Osteocyte (in vitro differentiated cells): ENCODE data around the gene AGTR1. TPM values are rescaled to one million over a fixed set of nuclear protein-coding genes. Genes with fewer than 3 reads are reported as not detected.
A peak's percentile ranks its signal among the peaks of the same experiment; 100 is the strongest.

Source experiments
- DNase-seq: peaks from one replicate; pipeline ENCODE4 v3.0.0; 2021; ENCODE audit warnings: mixed read lengths; ENCODE audit not compliant: unreplicated experiment; ENCODE audit errors: extremely low spot score
- H3K27ac Mint-ChIP-seq: one replicate; pipeline ENCODE4 v1.8.0; 2021; ENCODE audit warnings: mild to moderate bottlenecking, mixed read lengths; ENCODE audit not compliant: unreplicated experiment
- H3K27me3 Mint-ChIP-seq: one replicate; pipeline ENCODE4 v1.8.0; 2021; ENCODE audit warnings: mixed read lengths; ENCODE audit not compliant: unreplicated experiment
- H3K36me3 Mint-ChIP-seq: one replicate; pipeline ENCODE4 v1.8.0; 2021; ENCODE audit warnings: mixed read lengths; ENCODE audit not compliant: unreplicated experiment
- H3K4me1 Mint-ChIP-seq: one replicate; pipeline ENCODE4 v1.8.0; 2021; ENCODE audit warnings: mixed read lengths; ENCODE audit not compliant: unreplicated experiment
- H3K4me3 Mint-ChIP-seq: one replicate; pipeline ENCODE4 v1.8.0; 2021; ENCODE audit warnings: mild to moderate bottlenecking, moderate library complexity, mixed read lengths; ENCODE audit not compliant: unreplicated experiment
- H3K9me3 Mint-ChIP-seq: one replicate; pipeline ENCODE4 v1.8.0; 2021; ENCODE audit warnings: mixed read lengths; ENCODE audit not compliant: unreplicated experiment
- total RNA-seq: library from RNA; stranded (reverse); gene quantifications from 2 replicates; pipeline ENCODE4 v1.2.1, GENCODE V29; 2021
- TF ChIP-seq, protein P1 (sequence below): fragments of 200-600 bp; sonication (generic); IDR thresholded peaks from 2 replicates; pipeline ENCODE4 v1.5.0; 2021; ENCODE audit warnings: antibody characterized with exemption, mild to moderate bottlenecking, moderate library complexity

The AGTR1 gene
- total RNA-seq, 1 donor from 2014 or later, result 2.0 TPM

GRCh38 chr3:148698190-148698810 lies 597 bp downstream of the AGTR1 start:
- TF ChIP-seq, protein P1, sequence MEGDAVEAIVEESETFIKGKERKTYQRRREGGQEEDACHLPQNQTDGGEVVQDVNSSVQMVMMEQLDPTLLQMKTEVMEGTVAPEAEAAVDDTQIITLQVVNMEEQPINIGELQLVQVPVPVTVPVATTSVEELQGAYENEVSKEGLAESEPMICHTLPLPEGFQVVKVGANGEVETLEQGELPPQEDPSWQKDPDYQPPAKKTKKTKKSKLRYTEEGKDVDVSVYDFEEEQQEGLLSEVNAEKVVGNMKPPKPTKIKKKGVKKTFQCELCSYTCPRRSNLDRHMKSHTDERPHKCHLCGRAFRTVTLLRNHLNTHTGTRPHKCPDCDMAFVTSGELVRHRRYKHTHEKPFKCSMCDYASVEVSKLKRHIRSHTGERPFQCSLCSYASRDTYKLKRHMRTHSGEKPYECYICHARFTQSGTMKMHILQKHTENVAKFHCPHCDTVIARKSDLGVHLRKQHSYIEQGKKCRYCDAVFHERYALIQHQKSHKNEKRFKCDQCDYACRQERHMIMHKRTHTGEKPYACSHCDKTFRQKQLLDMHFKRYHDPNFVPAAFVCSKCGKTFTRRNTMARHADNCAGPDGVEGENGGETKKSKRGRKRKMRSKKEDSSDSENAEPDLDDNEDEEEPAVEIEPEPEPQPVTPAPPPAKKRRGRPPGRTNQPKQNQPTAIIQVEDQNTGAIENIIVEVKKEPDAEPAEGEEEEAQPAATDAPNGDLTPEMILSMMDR, result no peak
- Mint-ChIP-seq H3K4me3 (peak overlapping the region; percentile 92), H3K9me3 (no peaks in the 10 kb centered on the region), H3K4me1 (peaks cover 19% of the 10 kb centered on the region), H3K27ac (peak overlapping the region; percentile 29), H3K36me3 (no peaks in the 10 kb centered on the region), H3K27me3 (no peaks in the 10 kb centered on the region)
- DNase-seq, result no peak

DNA sequence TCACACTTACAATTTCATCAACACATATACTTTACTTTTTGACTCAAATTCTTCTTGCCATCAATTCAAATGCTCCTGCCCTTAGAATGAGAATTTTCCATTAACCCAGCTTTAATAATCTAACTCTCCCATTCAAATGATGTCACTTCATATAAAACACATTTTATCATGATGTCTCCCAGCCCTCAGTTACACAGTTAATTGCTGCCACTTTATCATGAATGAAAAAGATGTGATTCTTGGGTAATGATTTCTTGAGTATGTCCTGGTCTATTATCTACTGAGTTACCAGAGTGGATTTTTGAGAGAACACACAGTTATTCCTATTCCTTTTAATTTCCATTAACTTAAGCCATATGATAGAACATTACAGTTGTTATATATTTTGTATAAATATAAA lies 7.6 kb downstream of the AGTR1 start:
- H3K36me3 Mint-ChIP-seq, result no peaks in the 10 kb centered on the region
- H3K27me3 Mint-ChIP-seq, result no peaks in the 10 kb centered on the region
- TF ChIP-seq, protein P1, result no peak
- H3K27ac Mint-ChIP-seq, result no peak overlapping the region
- H3K4me3 Mint-ChIP-seq, result no peak overlapping the region
- H3K4me1 Mint-ChIP-seq, result peaks cover 24% of the 10 kb centered on the region
- H3K9me3 Mint-ChIP-seq, result no peaks in the 10 kb centered on the region
- no peak for DNase-seq

DNA sequence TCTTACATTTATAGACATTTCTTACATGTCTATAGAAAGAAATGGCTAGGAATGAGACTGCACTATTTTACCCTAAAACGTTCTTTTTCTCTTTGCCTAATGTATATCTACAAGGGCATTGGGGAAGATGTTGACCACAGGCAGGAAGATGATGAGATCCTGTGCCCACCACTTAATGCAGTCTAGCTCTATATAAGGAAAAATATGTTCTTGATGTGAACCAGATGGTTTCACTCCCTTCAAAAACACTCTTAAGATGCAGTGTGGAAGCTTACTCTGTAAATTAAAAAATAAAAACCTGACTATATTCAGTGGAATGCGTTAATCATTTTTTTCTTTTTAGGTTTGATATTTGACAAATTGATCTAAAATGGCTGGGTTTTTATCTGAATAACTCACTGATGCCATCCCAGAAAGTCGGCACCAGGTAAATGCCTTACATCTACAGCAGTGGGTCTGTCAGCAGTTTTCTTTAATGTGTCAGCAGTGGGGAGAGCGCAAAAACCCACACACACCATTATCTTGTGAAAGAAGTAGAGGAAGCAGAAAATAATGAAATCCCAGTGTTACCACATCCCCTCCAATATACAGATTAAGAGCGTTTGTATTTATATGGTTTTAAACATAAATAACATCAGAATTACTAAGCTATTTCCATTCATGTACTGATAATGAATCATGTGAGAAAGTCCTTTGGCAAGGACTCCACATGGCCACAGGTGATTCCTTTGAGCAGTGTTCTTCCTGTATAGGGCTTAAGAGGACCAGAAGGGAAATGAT lies 10.1 kb downstream of the AGTR1 start:
- Mint-ChIP-seq H3K4me1 (peaks cover 27% of the 10 kb centered on the region), H3K36me3 (no peaks in the 10 kb centered on the region), H3K4me3 (no peak overlapping the region), H3K27me3 (no peaks in the 10 kb centered on the region), H3K27ac (peak overlapping the region; percentile 70), H3K9me3 (no peaks in the 10 kb centered on the region)
- DNase-seq, result no peak
- TF ChIP-seq, protein P1, result no peak

DNA sequence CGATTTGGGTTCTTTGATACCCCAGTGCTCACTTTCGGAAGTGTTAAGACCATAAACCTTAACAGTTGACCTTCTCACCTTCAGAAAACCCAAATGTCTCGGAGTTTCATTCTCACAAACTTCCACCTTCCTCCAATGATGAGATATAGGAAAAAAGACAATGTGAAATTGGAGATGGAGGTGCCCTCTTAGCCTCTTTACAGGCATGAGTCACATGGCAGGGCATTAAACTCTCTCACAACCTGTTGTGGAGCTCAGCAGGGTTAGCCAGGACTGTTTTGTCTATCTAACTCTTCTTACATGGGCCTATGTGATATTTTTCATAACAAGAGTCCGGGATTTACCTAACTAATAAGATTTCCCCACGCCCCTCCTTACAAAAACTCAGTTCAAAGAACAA lies 10.7 kb downstream of the AGTR1 start:
- TF ChIP-seq, protein P1, result no peak
- no peak for DNase-seq
- Mint-ChIP-seq H3K27ac (no peak overlapping the region), H3K4me3 (no peak overlapping the region), H3K9me3 (no peaks in the 10 kb centered on the region), H3K27me3 (no peaks in the 10 kb centered on the region), H3K36me3 (no peaks in the 10 kb centered on the region), H3K4me1 (peaks cover 27% of the 10 kb centered on the region)

GRCh38 chr3:148709560-148710253 lies 12.0 kb downstream of the AGTR1 start:
- no peaks in the 10 kb centered on the region for H3K9me3 Mint-ChIP-seq
- H3K4me3 Mint-ChIP-seq, result no peak overlapping the region
- TF ChIP-seq, protein P1, result no peak
- H3K36me3 Mint-ChIP-seq, result no peaks in the 10 kb centered on the region
- no peak for DNase-seq
- no peak overlapping the region for H3K27ac Mint-ChIP-seq
- peaks cover 27% of the 10 kb centered on the region for H3K4me1 Mint-ChIP-seq
- H3K27me3 Mint-ChIP-seq, result no peaks in the 10 kb centered on the region
